Loucy (cell line): ENCODE results near the gene PHTF1.

Source experiments
- H2AFZ ChIP-seq: fragments of 200-600 bp; sonication (generic); 2 replicates; pipeline ENCODE4 v1.6.0; 2016; ENCODE audit warnings: antibody characterized with exemption, mild to moderate bottlenecking, low read length, moderate library complexity
- H3F3A ChIP-seq: fragments of 200-600 bp; 2 replicates; pipeline ENCODE4 v1.6.0; 2016; ENCODE audit warnings: antibody characterized with exemption, low read depth, mild to moderate bottlenecking
- H3K27me3 ChIP-seq: fragments of 200-600 bp; sonication (generic); 2 replicates; pipeline ENCODE4 v1.6.1; 2014; ENCODE audit warnings: low read length, mild to moderate bottlenecking; ENCODE audit not compliant: insufficient read depth, poor library complexity, severe bottlenecking
- H3K36me3 ChIP-seq: fragments of 200-600 bp; sonication (generic); 2 replicates; pipeline ENCODE4 v1.6.1; 2016; ENCODE audit warnings: low read length; ENCODE audit not compliant: insufficient read depth
- H3K4me1 ChIP-seq: fragments of 200-600 bp; sonication (generic); 2 replicates; pipeline ENCODE4 v1.5.1; 2014; ENCODE audit warnings: low read length, mild to moderate bottlenecking; ENCODE audit not compliant: insufficient read depth, poor library complexity, severe bottlenecking
- H3K4me2 ChIP-seq: fragments of 200-600 bp; sonication (generic); 2 replicates; pipeline ENCODE4 v1.6.0; 2014; ENCODE audit warnings: antibody characterized with exemption, low read length, low read depth, mild to moderate bottlenecking; ENCODE audit not compliant: poor library complexity, severe bottlenecking
- H3K4me3 ChIP-seq: fragments of 200-600 bp; sonication (generic); 2 replicates; pipeline ENCODE4 v1.5.1; 2014; ENCODE audit warnings: low read length, mild to moderate bottlenecking, mixed read lengths; ENCODE audit not compliant: poor library complexity, severe bottlenecking
- H3K79me2 ChIP-seq: fragments of 200-600 bp; sonication (generic); 2 replicates; pipeline ENCODE4 v1.6.1; 2014; ENCODE audit warnings: low read length; ENCODE audit not compliant: insufficient read depth
- H3K9ac ChIP-seq: fragments of 200-600 bp; sonication (generic); 2 replicates; pipeline ENCODE4 v1.6.0; 2014; ENCODE audit warnings: mild to moderate bottlenecking, low read depth, low read length, moderate library complexity; ENCODE audit not compliant: poor library complexity, severe bottlenecking
- H3K9me2 ChIP-seq: fragments of 200-600 bp; sonication (generic); replicated peaks from 2 replicates; pipeline ENCODE4 v1.6.1; 2016; ENCODE audit warnings: low read depth, low read length, mixed read lengths
- H3K9me3 ChIP-seq: fragments of 200-600 bp; sonication (generic); 2 replicates; pipeline ENCODE4 v1.6.1; 2014; ENCODE audit warnings: mild to moderate bottlenecking, antibody characterized with exemption, low read length, low read depth; ENCODE audit not compliant: insufficient read depth
- H4K20me1 ChIP-seq: fragments of 200-600 bp; sonication (generic); 2 replicates; pipeline ENCODE4 v1.6.0; 2014; ENCODE audit warnings: antibody characterized with exemption, low read length, mild to moderate bottlenecking; ENCODE audit not compliant: insufficient read depth, poor library complexity, severe bottlenecking
- CTCF ChIP-seq: fragments of 200-600 bp; sonication (generic); conservative IDR thresholded peaks from 2 replicates; pipeline ENCODE4 v1.5.1; 2014; ENCODE audit warnings: mild to moderate bottlenecking, antibody characterized with exemption, low read length
- EZH2phosphoT487 ChIP-seq: fragments of 200-600 bp; IDR thresholded peaks from 2 replicates; pipeline ENCODE4 v1.6.1; 2018; ENCODE audit warnings: antibody characterized with exemption, mild to moderate bottlenecking, moderate library complexity, borderline replicate concordance

PHTF1 gene

GRCh38 chr1:113686891-113687618 is 72.2 kb downstream of the PHTF1 start:
- no peaks in the 10 kb centered on the region for H3K36me3 ChIP-seq
- no peak overlapping the region for H2AFZ ChIP-seq
- H3K9me3 ChIP-seq = no peaks in the 10 kb centered on the region
- no peaks in the 10 kb centered on the region for H3K4me1 ChIP-seq
- no peak overlapping the region for H3K9ac ChIP-seq
- no peaks in the 10 kb centered on the region for H3K79me2 ChIP-seq
- no peak overlapping the region for H3K4me2 ChIP-seq
- no peaks in the 10 kb centered on the region for H3F3A ChIP-seq
- no peaks in the 10 kb centered on the region for H4K20me1 ChIP-seq
- H3K27me3 ChIP-seq = no peaks in the 10 kb centered on the region
- TF ChIP-seq EZH2phosphoT487 = no peak
- no peak for TF ChIP-seq CTCF
- no peaks in the 10 kb centered on the region for H3K9me2 ChIP-seq
- H3K4me3 ChIP-seq = no peak overlapping the region

GRCh38 chr1:113684153-113684541 is 75.1 kb downstream of the PHTF1 start:
- TF ChIP-seq EZH2phosphoT487 = no peak
- no peak for TF ChIP-seq CTCF
- Histone ChIP-seq H3K4me3 (no peak overlapping the region), H3K79me2 (no peaks in the 10 kb centered on the region), H3K4me2 (no peak overlapping the region), H4K20me1 (no peaks in the 10 kb centered on the region), H3F3A (no peaks in the 10 kb centered on the region), H3K9ac (no peak overlapping the region), H3K36me3 (no peaks in the 10 kb centered on the region), H2AFZ (no peak overlapping the region), H3K4me1 (no peaks in the 10 kb centered on the region), H3K9me2 (no peaks in the 10 kb centered on the region), H3K9me3 (no peaks in the 10 kb centered on the region), H3K27me3 (no peaks in the 10 kb centered on the region)

GRCh38 chr1:113683384-113684152 is 75.7 kb downstream of the PHTF1 start:
- H3K36me3 ChIP-seq = no peaks in the 10 kb centered on the region
- TF ChIP-seq CTCF = no peak
- TF ChIP-seq EZH2phosphoT487 = no peak
- no peaks in the 10 kb centered on the region for H3K9me2 ChIP-seq
- no peak overlapping the region for H3K9ac ChIP-seq
- H4K20me1 ChIP-seq = no peaks in the 10 kb centered on the region
- no peak overlapping the region for H2AFZ ChIP-seq
- H3K4me3 ChIP-seq = no peak overlapping the region
- no peaks in the 10 kb centered on the region for H3F3A ChIP-seq
- no peaks in the 10 kb centered on the region for H3K4me1 ChIP-seq
- no peaks in the 10 kb centered on the region for H3K9me3 ChIP-seq
- H3K79me2 ChIP-seq = no peaks in the 10 kb centered on the region
- no peaks in the 10 kb centered on the region for H3K27me3 ChIP-seq
- H3K4me2 ChIP-seq = no peak overlapping the region
